ENCODE measurements around the gene CCBE1.

The CCBE1 gene

DNA sequence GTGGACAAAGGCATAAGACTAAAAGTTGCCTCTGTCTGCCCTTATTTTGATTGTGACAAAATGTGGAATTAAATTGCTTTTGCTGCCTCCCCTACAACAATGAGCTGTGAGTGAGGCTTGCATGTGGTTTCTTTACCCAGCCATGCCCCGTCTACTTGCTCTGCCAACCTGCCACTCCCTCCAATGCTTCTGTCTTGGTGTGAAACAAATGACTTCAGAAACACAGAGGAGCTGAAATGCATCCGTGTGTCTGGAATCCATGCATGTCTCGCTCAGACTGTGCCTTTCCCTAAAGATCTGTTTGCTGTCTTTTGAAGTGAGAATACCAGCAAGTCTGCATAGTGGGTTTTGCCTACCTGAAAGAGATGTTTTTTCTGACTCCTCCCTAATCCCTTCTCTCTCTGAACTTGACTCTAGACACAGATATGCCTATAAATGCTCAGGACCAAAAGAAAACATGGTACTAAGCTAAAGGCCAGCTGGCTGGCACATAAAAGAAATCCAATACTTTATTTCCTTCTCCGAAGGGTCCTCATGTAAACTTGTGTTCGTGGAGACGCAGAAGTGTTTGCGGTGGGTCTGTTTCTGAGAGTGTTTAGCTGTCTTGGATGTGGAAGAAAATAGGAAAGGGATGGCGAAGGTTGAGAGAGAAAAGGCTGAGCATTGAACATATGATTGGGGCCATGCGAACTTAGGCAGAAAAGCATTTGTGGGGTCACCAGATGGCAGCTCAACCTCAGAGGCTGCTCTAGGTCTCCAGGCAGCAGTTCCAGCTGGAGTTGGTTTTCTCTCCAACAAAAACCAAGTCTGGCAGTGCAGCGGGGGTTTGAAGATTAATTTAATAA lies 120.5 kb downstream of the CCBE1 start:
- no peak for DNase-seq (ENCODE audit: low read depth in 2 of 3, low spot score in 2 of 3)

DNA sequence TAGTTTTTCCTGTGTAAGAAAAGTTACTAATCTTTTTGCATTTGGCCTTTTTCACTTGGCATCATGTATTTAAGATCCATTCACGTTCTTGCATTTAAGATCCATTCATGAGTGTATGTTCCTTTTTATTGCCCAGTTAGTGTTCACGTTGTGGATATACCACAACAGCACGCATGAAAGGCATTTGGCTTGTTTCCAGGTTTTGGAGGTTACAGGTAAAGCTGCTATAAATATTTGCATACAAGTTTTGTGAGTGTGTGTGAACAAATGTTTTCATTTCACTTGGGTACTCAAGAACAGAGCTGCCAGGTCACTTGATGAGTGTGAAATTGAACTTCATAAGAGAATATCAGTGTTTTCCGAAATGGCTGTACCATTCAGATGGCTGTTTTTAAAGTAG lies 121.2 kb downstream of the CCBE1 start:
- DNase-seq (ENCODE audit: low read depth in 2 of 3, low spot score in 2 of 3): no peak

DNA sequence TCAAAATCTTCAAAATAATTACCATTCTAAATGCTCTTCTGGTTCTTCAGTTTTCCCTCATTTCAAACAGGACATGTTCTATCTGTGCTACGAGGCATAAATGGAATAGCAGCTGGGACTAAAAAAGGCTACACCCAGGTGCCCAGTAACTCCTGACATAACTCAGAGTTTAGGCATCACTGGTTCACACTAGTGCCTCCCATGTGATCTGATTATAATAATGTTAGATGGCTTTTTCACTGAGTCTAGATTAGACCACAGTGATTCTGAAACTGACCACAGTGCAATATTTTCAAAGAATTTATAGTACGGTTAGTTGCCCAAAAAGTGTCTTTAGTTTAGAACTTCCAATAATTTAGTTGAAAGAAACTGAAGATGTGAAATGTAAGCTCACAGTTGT lies 123.3 kb downstream of the CCBE1 start:
- no peak for DNase-seq (ENCODE audit: low read depth in 2 of 3, low spot score in 2 of 3)

DNA sequence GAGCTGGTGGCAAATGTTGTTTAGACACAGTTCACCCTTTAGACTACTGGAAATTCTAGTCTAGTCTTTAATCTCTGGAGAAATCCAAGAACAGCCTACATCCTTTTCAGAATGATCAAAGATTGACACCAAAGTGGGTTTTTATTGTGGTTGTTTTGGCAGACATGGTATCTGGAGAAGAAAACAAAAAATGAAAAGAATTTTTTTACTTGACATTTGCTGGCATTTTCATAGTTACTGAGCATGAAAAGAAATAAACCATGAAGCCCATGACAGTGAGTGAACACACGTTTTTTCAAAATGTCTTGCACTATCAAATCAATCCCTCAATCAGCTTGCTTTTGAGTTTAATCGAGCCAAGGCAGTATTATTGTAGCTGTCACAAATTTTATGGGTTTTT lies 125.3 kb downstream of the CCBE1 start:
- no peak for DNase-seq (ENCODE audit: low read depth in 2 of 3, low spot score in 2 of 3)

DNA sequence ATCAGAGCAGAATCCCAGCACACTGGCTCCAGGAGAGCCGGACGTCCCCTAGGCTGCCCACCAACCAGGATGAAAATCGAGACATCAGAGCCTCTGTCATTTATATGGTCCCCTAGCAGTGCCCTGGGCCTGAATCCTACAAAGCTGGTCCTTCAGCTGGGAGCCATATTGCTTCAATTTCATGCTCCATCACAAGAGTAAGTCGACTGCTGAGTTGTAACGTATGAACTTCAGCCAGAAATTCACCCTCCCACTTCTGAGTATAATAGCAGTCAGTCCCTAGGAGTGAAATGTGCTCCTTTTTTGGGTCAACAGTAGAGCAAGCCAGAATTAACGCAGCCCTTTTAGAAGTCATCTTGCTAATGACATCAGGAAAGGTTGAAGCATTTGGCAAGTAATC lies 126.4 kb downstream of the CCBE1 start:
- no peak for DNase-seq (ENCODE audit: low read depth in 2 of 3, low spot score in 2 of 3)

DNA sequence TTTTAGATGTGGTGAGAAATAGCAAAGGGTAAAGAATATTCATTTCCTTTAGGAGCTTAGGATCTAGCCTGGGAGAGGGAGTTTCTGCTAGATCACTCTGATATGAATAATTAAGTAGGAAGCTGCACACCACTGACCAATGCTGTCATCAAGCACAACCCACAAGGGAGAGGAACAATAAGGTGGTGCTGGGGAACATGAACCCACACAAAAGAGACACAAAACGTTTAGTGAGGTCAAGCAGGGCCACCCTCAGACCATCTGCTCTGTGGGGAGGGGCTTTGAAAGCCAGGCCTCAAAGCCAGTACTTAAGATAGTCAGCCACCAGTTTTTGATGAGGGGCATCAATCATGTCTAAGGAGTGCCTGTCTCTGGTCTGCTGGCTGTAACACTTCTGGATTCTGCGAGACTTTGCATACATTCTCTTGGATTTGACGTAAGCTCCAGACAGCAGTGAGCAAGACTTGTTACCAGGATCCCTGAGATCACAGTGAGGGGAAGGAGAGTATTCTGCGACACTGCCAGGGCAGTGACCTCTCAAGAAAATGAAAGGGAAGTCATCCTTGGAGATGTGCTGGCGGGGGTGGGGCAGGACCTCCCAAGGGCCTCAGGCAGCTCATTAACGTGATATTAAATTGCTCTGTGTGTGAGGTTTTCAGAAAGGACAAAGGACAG lies 127.0 kb downstream of the CCBE1 start:
- DNase-seq (ENCODE audit: low read depth in 2 of 3, low spot score in 2 of 3): no peak

DNA sequence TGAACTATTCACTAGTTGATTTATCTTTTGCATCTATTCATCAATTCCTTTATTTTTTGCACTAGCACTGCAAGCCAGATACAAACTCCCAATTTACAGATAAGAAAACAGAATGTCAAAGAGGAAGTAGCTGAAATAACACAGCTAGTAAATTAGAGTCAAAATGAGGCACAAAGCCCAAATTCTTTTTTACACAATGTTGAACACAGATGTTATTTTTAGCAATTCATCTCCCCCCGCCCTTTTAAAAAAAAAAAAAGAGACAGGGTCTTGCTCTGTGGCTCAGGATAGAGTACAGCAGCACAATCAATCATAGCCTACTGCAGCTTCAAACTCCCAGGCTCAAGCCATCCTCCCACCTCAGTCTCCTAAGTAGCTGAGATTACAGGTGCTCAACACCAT lies 127.8 kb downstream of the CCBE1 start:
- DNase-seq (ENCODE audit: low read depth in 2 of 3, low spot score in 2 of 3): no peak

DNA sequence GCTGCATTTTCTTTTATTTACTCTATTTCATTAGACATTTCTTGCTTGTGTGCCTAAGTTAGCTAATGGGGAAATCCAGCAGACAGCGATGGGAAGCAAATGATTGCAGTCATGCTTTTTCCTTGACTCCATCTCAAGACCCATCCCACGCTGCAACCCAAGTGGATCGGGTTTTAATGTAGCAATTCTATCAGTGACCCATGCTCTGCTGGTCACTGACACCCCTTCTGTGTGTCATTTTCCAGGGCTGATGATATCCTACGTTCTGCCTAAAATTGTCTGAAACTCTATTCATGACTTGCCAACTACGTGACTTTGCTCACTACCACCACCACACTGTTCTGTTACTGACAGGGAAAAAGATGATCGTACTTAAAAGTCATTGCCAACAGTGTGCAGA lies 129.8 kb downstream of the CCBE1 start:
- DNase-seq (ENCODE audit: low read depth in 2 of 3, low spot score in 2 of 3): no peak

DNA sequence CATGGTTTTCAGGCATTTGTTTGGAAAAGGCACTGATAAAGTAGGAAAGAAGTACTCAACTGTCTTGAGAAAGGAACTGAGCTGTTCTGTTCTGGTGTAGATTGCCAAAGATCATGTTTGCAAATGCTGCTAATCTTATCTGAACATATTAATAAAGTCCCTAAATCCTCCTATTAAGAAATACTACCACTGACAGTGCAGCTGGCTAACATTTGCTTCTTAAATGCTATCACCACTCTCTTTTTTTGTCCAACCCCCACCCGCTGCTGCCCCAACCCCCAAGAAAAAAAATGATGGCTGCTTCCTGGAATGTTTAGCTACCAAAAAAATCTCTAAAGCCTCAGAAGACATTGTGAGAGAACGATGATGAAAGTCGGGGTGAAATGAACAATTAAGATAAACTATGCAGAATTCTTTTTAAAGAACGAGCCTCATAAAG lies 130.7 kb downstream of the CCBE1 start:
- no peak for DNase-seq (ENCODE audit: low read depth in 2 of 3, low spot score in 2 of 3)

DNA sequence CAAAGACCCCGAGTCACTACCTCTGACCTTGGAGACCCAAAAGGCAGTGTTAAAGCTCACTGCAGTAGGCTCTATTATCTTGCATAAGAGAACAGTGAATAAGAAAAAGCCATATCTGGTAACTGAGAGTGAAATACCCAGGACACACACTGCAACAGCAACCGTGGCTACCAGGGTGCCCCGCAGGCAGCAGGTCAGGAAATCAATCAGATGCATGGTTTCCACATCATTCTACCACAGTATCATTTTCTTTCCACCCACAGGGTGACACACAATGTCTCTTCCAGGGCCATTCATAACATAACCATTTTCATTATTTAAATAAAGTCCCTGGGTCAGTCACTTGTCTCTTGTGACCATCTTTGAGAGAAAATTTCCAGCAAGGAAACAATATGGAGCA lies 131.3 kb downstream of the CCBE1 start:
- no peak for DNase-seq (ENCODE audit: low read depth in 2 of 3, low spot score in 2 of 3)

DNA sequence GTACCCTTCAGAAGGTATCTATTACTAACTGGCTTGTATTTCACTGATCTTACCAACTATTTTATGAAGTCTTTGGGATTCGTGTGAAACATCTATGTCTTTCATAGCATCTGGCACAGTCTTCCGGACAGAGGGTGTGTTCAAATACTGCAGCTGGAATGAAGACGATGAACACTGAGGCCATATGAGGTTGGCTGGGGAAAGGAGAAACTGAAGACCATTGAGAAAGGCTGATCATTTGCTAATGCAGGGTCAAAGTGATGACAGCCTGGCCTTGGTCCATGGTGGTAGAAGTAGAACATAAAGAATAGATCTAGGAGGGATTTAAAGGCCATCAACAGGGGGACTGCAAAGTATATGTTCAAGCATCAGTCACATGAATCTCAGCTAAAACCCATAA lies 132.7 kb downstream of the CCBE1 start:
- DNase-seq (ENCODE audit: low read depth in 2 of 3, low spot score in 2 of 3): no peak

DNA sequence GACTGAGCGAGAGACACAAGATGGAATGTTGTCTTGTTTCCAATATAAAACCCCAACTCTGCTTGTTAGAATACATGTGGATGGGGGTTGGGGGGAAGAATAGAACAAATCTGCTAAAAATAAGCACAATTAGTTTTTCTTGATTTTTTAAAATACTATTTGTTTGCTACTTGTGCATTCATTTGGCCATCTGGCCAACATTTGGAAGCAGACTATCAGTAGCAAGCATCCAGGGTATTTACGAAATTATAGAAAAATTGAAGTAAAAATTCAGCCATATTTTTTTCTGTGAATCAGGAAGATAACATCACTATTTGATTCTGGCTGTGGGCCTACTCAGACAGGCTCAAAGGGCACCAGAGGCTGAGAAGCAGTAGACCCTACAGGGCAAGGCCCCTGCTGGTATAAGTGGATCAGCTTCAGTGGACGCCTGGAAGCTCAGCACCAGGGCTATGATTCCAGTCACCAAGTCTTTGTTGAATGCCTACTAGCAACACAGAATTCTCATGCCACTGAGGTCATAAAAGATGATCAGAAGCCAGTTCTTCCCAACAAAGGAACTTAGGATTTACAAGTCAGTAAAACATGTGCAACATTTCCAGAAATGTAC lies 133.9 kb downstream of the CCBE1 start:
- DNase-seq (ENCODE audit: low read depth in 2 of 3, low spot score in 2 of 3): no peak

DNA sequence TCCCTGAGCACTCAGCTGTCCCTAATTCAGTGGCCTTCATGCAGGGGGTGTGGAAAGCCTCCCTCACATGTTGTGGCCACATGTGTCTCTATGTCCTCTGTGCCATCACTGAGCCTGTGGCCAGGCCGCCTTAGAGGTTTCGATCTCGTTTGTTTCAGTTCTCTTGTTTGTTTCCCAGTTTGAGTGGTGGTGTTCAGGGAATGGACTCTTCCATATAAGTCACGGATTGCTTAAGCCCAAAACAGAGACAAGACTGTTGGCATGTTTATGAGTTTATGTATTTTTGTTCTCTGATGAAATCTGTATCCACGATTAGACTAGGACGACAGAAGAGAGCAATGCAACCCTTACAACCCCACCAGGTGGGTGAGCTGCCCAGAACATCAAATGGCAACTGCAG lies 134.5 kb downstream of the CCBE1 start:
- DNase-seq (ENCODE audit: low read depth in 2 of 3, low spot score in 2 of 3): no peak

DNA sequence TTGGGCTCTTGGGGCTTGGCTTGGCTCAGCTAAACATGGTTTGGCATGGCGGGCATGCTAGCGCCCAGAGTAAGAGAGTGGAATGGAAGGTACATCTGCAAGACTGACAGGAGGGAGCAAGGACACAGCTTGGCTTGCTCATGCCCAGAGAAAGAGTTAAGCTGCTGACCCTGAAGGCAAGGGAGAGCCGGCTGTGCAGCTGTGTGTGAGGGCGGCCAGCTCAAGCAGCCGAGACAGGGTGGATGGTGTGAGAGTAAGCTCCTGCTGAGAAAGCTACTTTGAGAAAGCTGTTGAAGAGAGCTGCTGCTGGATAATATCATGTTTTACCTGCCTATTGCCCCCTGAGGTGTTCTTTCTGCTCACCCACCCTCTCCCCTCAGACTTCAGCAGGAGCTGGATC lies 135.6 kb downstream of the CCBE1 start:
- DNase-seq (ENCODE audit: low read depth in 2 of 3, low spot score in 2 of 3): no peak

DNA sequence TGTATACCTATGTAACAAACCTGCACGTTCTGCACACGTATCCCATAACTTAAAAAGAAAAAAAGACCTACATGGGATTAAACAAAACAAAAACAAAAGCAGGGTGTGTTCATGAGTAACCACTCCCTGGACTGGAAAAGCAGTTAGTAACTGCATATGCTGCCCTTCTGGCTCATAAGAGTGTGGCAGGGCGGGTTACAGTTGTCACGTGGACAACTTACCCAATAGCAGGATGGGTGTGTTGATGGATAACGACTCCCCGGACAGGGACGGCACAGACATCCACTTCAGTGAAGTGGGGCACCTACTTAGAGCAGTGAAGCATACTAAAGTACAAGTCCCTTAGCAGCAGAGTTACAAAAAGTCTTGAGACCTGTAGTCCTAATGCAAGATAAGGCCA lies 136.7 kb downstream of the CCBE1 start:
- DNase-seq (ENCODE audit: low read depth in 2 of 3, low spot score in 2 of 3): no peak

DNA sequence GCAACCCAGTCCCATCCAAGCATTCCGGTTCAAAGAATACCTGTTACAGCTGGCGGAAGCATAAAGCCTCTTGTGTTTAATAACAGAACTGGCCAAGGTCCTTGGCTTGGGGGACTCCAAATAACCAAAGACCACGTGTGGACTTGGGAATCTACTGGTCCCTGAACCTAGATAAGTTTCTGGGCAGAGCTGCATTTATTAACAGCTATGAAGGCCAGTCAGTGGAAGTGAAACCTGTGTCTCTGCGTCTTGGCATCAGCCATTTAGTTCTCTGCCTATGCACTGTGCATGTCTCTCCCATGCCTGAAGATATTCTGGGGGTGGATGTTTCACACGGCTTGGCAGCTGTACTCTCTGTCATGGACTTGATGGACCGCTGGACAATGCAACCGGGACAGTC lies 137.7 kb downstream of the CCBE1 start:
- DNase-seq (ENCODE audit: low read depth in 2 of 3, low spot score in 2 of 3): no peak

DNA sequence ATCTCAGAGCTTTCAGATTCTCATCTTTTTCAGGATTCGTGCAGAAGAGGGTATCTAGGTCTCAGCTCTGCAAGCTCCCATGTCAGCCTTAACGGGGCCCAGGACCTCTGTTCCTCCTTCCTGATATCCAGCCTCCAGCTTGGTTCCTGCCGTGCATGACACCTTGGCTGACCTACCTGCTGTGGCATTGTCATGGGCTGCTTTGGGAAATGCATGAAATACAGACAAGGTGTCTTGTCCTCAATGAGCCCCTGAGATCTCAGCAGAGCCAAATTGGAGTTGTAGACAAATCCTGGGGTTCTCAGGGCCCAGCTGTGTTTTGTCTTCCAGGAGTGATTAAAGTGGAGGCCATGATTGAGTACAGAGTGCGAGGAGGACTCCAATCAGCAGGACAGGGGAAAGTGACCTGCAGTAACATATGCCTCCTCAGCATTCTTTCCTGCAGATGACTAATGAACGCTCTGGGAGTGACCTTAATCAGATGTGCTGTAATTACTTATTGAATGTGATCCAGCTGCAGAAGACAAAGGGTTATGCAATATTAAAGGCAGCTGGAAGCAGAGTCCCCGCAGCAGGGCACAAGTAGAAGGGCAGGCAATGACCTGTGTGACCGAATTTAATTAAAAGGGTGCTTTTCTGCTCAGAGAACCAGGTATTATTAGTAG lies 141.1 kb downstream of the CCBE1 start:
- DNase-seq (ENCODE audit: low read depth in 2 of 3, low spot score in 2 of 3): no peak

DNA sequence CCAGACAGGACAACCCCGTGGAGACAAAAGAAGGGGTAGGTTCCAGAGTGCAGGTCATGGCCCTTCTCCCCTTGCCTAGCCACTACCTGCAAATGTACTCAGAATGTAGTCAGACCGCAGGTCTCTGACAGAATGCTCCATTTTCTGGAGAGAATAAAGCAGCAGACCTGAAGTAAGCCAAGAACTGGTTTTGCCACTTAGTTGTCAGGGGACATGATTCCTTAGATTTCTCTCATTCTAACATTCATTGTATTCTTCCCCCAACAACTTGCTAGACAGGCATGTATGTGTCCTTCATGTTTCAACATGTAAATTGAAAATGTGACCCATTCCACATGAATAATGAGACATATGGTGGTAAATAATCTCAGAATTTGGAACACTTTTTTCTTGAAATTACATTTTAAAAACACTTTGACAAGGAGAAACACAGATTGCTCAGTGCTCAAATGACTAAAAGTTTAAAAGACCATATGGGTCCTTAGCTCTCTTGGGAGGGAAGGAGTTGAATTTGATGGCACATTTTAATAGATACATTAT lies 142.4 kb downstream of the CCBE1 start:
- DNase-seq (ENCODE audit: low read depth in 2 of 3, low spot score in 2 of 3): no peak

DNA sequence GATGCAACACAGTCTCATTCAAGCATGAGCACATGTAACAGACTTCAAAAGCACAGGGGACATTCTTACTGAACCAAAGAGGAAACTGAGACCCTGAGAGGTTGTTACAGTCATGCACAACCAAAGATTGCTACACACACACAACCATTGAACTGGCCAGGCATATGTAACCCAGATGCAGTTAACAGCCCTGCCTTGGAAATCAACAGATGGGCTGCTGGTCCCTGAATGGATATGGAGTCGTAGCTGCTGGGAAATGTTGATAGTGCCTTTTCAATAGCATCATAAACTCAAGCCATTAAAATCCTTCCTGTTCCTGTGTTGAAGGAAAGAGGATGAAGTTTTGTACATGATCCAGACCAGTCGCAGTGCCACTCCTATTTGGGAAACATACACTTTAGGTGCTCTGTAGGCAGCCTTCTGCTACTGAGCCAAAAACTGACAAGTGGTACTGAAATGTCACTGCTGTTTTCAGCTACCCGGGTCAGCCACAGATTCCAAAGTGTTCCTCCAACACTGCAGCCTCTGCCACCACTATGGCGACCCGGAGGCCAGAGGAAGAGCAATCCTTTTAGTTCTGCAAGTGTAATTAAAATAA lies 143.9 kb downstream of the CCBE1 start:
- DNase-seq (ENCODE audit: low read depth in 2 of 3, low spot score in 2 of 3): no peak

DNA sequence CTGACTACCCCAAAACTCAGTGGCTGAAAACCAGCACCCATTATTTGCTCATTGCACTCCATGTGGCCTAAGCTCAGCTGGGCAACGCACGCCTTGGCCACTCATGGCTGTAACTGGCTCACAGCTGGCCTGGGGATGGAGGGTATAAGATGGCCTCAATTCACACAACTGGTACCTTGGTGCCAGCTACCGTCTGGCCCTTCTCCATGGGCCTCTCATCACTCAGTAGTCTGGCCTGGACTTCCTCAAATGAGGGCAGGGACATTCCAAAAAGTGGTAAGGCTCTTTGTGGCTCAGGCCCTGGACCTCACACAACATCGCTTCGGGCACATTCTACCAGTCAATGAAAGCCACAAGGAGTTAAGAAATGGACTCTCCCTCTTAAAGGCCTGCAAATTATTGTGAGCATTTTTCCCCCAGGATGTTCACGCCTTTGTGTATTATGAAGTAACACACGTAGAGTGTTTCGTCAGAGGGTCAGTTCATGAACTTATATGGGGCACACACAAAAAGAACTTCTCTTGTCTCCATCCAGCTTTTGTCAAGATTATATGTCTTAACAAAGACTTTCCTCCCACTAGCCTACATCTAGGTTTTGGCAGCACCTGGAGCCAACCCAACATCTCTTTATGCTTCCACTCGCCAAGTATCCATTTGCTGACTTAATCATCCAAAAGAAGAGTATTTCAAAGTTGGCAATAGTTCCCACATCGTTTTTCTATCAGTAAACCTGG lies 145.2 kb downstream of the CCBE1 start:
- DNase-seq (ENCODE audit: low read depth in 2 of 3, low spot score in 2 of 3): no peak

DNA sequence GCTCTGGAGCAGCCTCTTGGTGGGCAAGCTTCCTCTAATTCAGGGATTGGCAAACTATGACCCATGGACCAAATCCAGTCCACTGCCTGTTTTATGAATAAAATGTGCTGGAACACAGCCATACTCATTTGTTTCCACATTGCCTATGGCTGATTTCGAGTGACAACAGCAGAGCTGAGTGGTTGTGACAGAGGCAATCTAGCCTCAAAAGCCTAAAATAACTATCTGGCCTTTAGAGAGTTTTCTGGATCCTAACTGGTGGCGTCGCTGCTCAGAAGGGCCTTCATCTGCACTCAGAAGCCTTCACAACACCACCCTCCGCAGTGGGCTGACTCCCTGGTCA lies 147.1 kb downstream of the CCBE1 start:
- DNase-seq (ENCODE audit: low read depth in 2 of 3, low spot score in 2 of 3): no peak

Data from activated CD8-positive, alpha-beta memory T cell treated with anti-CD3 and anti-CD28 coated beads for 48 hours (primary cell).